ENCODE measurements around the gene KHSRP. TPM values are rescaled to one million over a fixed set of nuclear protein-coding genes. Genes with fewer than 3 reads are reported as not detected.

KHSRP gene
- total RNA-seq, 1 donor from 2014 or later: 81.9 TPM

DNA sequence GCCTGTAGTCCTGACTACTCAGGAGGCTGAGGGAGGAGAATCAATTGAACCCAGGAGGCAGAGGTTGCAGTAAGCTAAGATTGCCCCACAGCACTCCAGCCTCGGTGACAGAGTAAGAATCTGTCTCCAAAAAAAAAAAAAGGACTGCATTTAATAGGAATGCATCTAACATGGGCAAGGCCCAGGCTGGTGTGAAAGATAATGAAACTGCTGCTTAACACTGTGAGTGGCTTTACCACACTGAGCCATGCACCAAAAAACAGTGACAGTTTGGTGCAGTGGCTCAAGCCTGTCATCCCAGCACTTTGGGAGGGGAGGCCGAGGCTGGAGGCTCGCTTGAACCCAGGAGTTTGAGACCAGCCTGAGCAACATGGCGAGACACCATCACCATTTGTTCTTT is 40.2 kb downstream of the KHSRP start:
- Histone ChIP-seq H3K9me3 (replicated peaks) (peaks cover 7% of the 10 kb centered on the region), H3K4me3 (no peak overlapping the region), H3K36me3 (peaks cover 95% of the 10 kb centered on the region), H3K4me1 (no peaks in the 10 kb centered on the region), H3K27me3 (ENCODE audit: low read depth) (no peaks in the 10 kb centered on the region), H3K27ac (replicated peaks) (no peak overlapping the region)
- intact Hi-C loops (cut with micrococcal nuclease): no loop called here
- DNase-seq: no peak
- no peak for TF ChIP-seq CTCF (IDR thresholded peaks at IDR 0.05; ENCODE audit: borderline replicate concordance)

GRCh38 chr19:6383188-6383587 is 41.4 kb downstream of the KHSRP start:
- Histone ChIP-seq H3K4me3 (no peak overlapping the region), H3K9me3 (replicated peaks) (peaks cover 7% of the 10 kb centered on the region), H3K4me1 (no peaks in the 10 kb centered on the region), H3K27ac (replicated peaks) (no peak overlapping the region), H3K36me3 (peaks cover 93% of the 10 kb centered on the region), H3K27me3 (ENCODE audit: low read depth) (no peaks in the 10 kb centered on the region)
- TF ChIP-seq CTCF (IDR thresholded peaks at IDR 0.05; ENCODE audit: borderline replicate concordance): no peak
- intact Hi-C loops (cut with micrococcal nuclease): no loop called here
- no peak for DNase-seq

DNA sequence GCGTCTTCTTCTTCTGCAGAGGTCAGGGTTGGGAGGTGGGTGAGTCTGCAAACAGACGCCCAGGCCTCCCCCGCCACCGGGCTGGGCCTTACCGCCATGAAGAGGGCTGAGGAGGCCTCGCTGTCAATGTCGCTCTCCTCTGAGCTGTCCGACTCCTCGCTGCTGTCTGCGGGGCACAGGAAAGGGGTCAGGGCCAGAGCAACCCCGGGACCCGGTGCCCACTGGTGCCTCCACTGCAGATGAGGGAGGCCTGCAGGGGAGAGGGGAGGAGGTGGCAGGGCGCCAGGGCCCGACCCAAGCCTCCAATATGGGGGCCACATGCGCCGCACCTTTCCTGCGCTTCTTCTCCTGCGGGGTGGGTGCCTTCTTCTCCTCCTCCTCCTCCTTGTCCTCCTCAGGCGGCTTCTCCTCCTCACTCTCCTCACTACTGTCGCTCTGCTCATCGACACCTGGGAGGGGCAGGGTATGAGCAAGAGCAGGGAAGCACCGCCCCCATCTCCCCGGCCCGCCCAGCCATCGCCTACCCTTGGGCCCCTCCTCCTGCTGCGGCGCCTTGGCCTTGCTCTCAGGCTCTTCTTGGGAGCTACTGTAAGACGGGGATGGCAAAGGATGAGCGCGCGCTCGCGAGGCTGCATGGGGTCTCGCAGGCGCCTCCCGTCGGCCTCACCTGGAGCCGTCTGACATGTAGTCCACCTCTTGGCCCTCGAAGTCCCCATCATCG is 43.4 kb downstream of the KHSRP start:
- H3K4me1 ChIP-seq: peaks cover under 1% of the 10 kb centered on the region
- H3K4me3 ChIP-seq: no peak overlapping the region
- H3K36me3 ChIP-seq: peaks cover 77% of the 10 kb centered on the region
- TF ChIP-seq CTCF (IDR thresholded peaks at IDR 0.05; ENCODE audit: borderline replicate concordance): no peak
- no peak for DNase-seq
- intact Hi-C loops (cut with micrococcal nuclease): no loop called here
- H3K9me3 ChIP-seq (replicated peaks): peaks cover 7% of the 10 kb centered on the region
- H3K27ac ChIP-seq (replicated peaks): no peak overlapping the region
- no peaks in the 10 kb centered on the region for H3K27me3 ChIP-seq (ENCODE audit: low read depth)

DNA sequence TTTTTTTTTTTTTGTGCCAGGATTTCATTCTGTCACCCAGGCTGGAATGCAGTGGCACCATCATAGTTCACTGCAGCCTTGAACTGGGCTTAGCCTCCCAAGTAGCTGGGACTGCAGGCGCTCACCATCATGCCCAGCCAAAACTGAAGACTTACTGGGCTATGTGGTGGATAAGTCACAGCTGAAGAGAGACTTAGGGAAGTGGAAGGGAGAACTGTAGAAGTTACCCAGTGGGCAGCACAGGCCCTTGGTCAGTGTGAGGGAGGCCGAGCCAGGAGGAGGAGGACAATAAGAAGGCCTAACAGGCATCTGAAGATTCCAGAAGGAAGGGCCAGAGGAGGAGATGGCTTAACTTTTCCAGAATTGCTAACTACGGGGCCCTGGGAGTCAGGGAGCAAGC is 44.9 kb downstream of the KHSRP start:
- DNase-seq: no peak
- Histone ChIP-seq H3K9me3 (replicated peaks) (peaks cover 7% of the 10 kb centered on the region), H3K4me3 (no peak overlapping the region), H3K4me1 (peaks cover 4% of the 10 kb centered on the region), H3K27ac (replicated peaks) (no peak overlapping the region), H3K27me3 (ENCODE audit: low read depth) (no peaks in the 10 kb centered on the region), H3K36me3 (peaks cover 70% of the 10 kb centered on the region)
- intact Hi-C loops (cut with micrococcal nuclease): no loop called here
- TF ChIP-seq CTCF (IDR thresholded peaks at IDR 0.05; ENCODE audit: borderline replicate concordance): no peak

DNA sequence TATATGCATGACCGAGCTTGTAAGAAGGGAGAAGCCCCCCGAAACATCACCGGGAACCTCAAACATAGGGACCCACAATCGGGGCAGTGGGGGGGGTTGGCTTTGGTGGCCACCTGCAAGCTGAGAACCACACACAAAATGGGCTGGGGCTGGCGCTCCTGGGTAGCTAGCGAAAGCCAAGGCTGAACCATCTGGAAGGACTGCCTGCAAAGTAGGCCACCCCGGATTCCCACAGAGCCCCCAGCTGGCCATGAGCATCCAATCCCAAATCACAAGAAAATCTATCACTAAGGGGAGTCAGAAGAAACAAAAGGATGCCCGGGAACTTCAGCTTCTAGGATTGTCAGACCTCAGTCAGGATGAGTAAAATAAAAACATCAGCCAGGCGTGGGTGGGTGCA is 46.1 kb downstream of the KHSRP start:
- Histone ChIP-seq H3K27me3 (ENCODE audit: low read depth) (no peaks in the 10 kb centered on the region), H3K36me3 (peaks cover 62% of the 10 kb centered on the region), H3K4me1 (peaks cover 13% of the 10 kb centered on the region), H3K27ac (replicated peaks) (no peak overlapping the region), H3K4me3 (no peak overlapping the region), H3K9me3 (replicated peaks) (peaks cover 7% of the 10 kb centered on the region)
- intact Hi-C loops (cut with micrococcal nuclease): no loop called here
- DNase-seq: no peak
- no peak for TF ChIP-seq CTCF (IDR thresholded peaks at IDR 0.05; ENCODE audit: borderline replicate concordance)
